CD8-positive, alpha-beta memory T cell (primary cell): ENCODE results near the gene FCGR2B. TPM values are rescaled to one million over a fixed set of nuclear protein-coding genes. Genes with fewer than 3 reads are reported as not detected.
A peak's percentile ranks its signal among the peaks of the same experiment; 100 is the strongest.
"Not testable (repeated sequence)": the region's sequence is repeated elsewhere in the genome, so short reads cannot be mapped to it uniquely, and the experiment has no call there.

ENCODE experiments used
- CTCF ChIA-PET: fragments of 350-600 bp; sonication (Branson Sonifier 250); formaldehyde crosslinking; loops from one replicate; lab custom pipeline; 2021; ENCODE audit warnings: antibody characterized with exemption; lab: Charles Lee
- POLR2A ChIA-PET: fragments of 350-600 bp; sonication (Branson Sonifier 250); formaldehyde crosslinking; loops from one replicate; lab custom pipeline; 2021; ENCODE audit warnings: antibody characterized with exemption; lab: Charles Lee
- DNase-seq, 5 donors: peaks; one replicate each; pipeline versions ENCODE4 v3.0.0 to v3.0.0-alpha.2; 2020 to 2022; ENCODE audit warnings: mixed read lengths in 1 of 5
- H3K27ac ChIP-seq: one replicate; pipeline ENCODE4 v1.7.0; 2013; ENCODE audit warnings: low read depth, mild to moderate bottlenecking, low read length, moderate library complexity
- H3K27me3 ChIP-seq: 2 replicates; pipeline ENCODE4 v1.7.0; 2013; ENCODE audit warnings: low read length, mild to moderate bottlenecking; ENCODE audit not compliant: insufficient read depth, poor library complexity, severe bottlenecking
- H3K36me3 ChIP-seq: 2 replicates; pipeline ENCODE4 v1.7.0; 2013; ENCODE audit warnings: mild to moderate bottlenecking, low read length, moderate library complexity; ENCODE audit not compliant: insufficient read depth
- H3K4me1 ChIP-seq: 2 replicates; pipeline ENCODE4 v1.7.0; 2013; ENCODE audit warnings: mild to moderate bottlenecking, low read length, moderate library complexity; ENCODE audit not compliant: insufficient read depth
- H3K4me3 ChIP-seq: 2 replicates; pipeline ENCODE4 v1.7.0; 2013; ENCODE audit warnings: mild to moderate bottlenecking, low read length
- H3K9me3 ChIP-seq: 2 replicates; pipeline ENCODE4 v1.7.0; 2013; ENCODE audit warnings: mild to moderate bottlenecking, low read length
- H3K27ac Mint-ChIP-seq, 8 donors: one replicate each; pipeline ENCODE4 v1.8.0; 2020 to 2021; ENCODE audit warnings: mixed read lengths in 8 of 8, mild to moderate bottlenecking in 6 of 8, inconsistent platforms in 3 of 8, moderate library complexity in 3 of 8
- H3K27me3 Mint-ChIP-seq, 2 donors: one replicate each; pipeline ENCODE4 v1.8.0; 2020 to 2021; ENCODE audit warnings: mixed read lengths in 2 of 2, mild to moderate bottlenecking in 1 of 2, moderate library complexity in 1 of 2
- H3K36me3 Mint-ChIP-seq, 3 donors: one replicate each; pipeline ENCODE4 v1.8.0; 2020 to 2021; ENCODE audit warnings: mixed read lengths in 3 of 3, inconsistent platforms in 1 of 3, mild to moderate bottlenecking in 1 of 3
- H3K4me1 Mint-ChIP-seq, 3 donors: one replicate each; pipeline ENCODE4 v1.8.0; 2020 to 2021; ENCODE audit warnings: mixed read lengths in 3 of 3, inconsistent platforms in 1 of 3, mild to moderate bottlenecking in 1 of 3
- H3K4me3 Mint-ChIP-seq, 7 donors: one replicate each; pipeline ENCODE4 v1.8.0; 2020 to 2021; ENCODE audit warnings: mixed read lengths in 7 of 7, mild to moderate bottlenecking in 6 of 7, moderate library complexity in 4 of 7, inconsistent platforms in 2 of 7
- H3K9me3 Mint-ChIP-seq, 5 donors: one replicate each; pipeline ENCODE4 v1.8.0; 2020 to 2022; ENCODE audit warnings: mixed read lengths in 5 of 5, mild to moderate bottlenecking in 3 of 5, moderate library complexity in 2 of 5, inconsistent platforms in 1 of 5
- polyA plus RNA-seq: library from polyadenylated mRNA; unstranded; fragments of 300-500 nt; fragmentation: Illumina TruSeq; gene quantifications from one replicate; pipeline ENCODE4 v1.2.3, GENCODE V29; 2021
- total RNA-seq, 2 experiments: library from RNA; stranded (reverse); gene quantifications; one replicate each; pipeline ENCODE4 v1.2.3, GENCODE V29; 2021

FCGR2B gene
- total RNA-seq: under 1 TPM; 0.07 to 0.33 TPM
- polyA plus RNA-seq: 0.38 TPM

- H3K4me3 ChIP-seq, H3K4me3 Mint-ChIP-seq, H3K4me1 ChIP-seq, H3K27ac ChIP-seq, H3K36me3 ChIP-seq, DNase-seq, H3K36me3 Mint-ChIP-seq, H3K27me3 Mint-ChIP-seq, H3K9me3 Mint-ChIP-seq, H3K4me1 Mint-ChIP-seq, CTCF ChIA-PET, POLR2A ChIA-PET, H3K27ac Mint-ChIP-seq, H3K9me3 ChIP-seq, H3K27me3 ChIP-seq: not testable (repeated sequence)
Observed at GRCh38 chr1:161662684-161663339, at the start of gene FCGR2B. FCGR2B (plus strand) TSS chr1:161663143; CDS start chr1:161663242, 99 bp downstream.

- Mint-ChIP-seq H3K36me3 (peaks cover 0 to 10% (median 0%) of the 10 kb centered on the region in 3 donors), H3K4me1 (peaks cover 29 to 32% (median 31%) of the 10 kb centered on the region in 3 donors)
- CTCF ChIA-PET, H3K36me3 ChIP-seq, H3K27ac ChIP-seq, H3K27me3 ChIP-seq, H3K27me3 Mint-ChIP-seq, H3K4me3 ChIP-seq, H3K4me3 Mint-ChIP-seq, POLR2A ChIA-PET, H3K9me3 Mint-ChIP-seq, DNase-seq, H3K9me3 ChIP-seq, H3K27ac Mint-ChIP-seq, H3K4me1 ChIP-seq: not testable (repeated sequence)
Observed at GRCh38 chr1:161616417-161616816, 46.5 kb upstream of the FCGR2B start.

- H3K27me3 Mint-ChIP-seq, H3K4me3 ChIP-seq, H3K27me3 ChIP-seq, H3K4me3 Mint-ChIP-seq, DNase-seq, H3K4me1 ChIP-seq, H3K27ac Mint-ChIP-seq, H3K27ac ChIP-seq, H3K9me3 Mint-ChIP-seq, H3K9me3 ChIP-seq, H3K36me3 Mint-ChIP-seq, H3K36me3 ChIP-seq, CTCF ChIA-PET, POLR2A ChIA-PET: not testable (repeated sequence)
- peaks cover 27 to 31% (median 30%) of the 10 kb centered on the region in 3 donors for H3K4me1 Mint-ChIP-seq
Observed at GRCh38 chr1:161618517-161618916, 44.4 kb upstream of the FCGR2B start.

GRCh38 chr1:161620399-161620798, 42.5 kb upstream of the FCGR2B start:
- Mint-ChIP-seq H3K27ac (peak overlapping the region in 5 of 8 donors; percentile 21 to 99 (median 92)), H3K4me3 (peak overlapping the region in 6 of 7 donors; percentile 28 to 99 (median 76)), H3K4me1 (peaks cover 42 to 49% (median 48%) of the 10 kb centered on the region in 3 donors)
- POLR2A ChIA-PET: interaction anchor here (1.1 kb wide), 1 partner anchor 106 kb away, joined by 6 read pairs; no protein-coding TSS in a partner anchor
- H3K36me3 Mint-ChIP-seq, H3K36me3 ChIP-seq, CTCF ChIA-PET, H3K27me3 ChIP-seq, DNase-seq, H3K27me3 Mint-ChIP-seq, H3K9me3 Mint-ChIP-seq, H3K9me3 ChIP-seq, H3K4me3 ChIP-seq: not testable (repeated sequence)
- peak overlapping the region; percentile 89 for H3K27ac ChIP-seq
- H3K4me1 ChIP-seq: peaks cover 16% of the 10 kb centered on the region

GRCh38 chr1:161621181-161622000, 41.6 kb upstream of the FCGR2B start:
- POLR2A ChIA-PET: interaction anchor here (1.1 kb wide), 1 partner anchor 105 kb away, joined by 6 read pairs; no protein-coding TSS in a partner anchor
- H3K9me3 ChIP-seq, H3K27me3 Mint-ChIP-seq, H3K27me3 ChIP-seq, H3K36me3 Mint-ChIP-seq, H3K9me3 Mint-ChIP-seq, H3K36me3 ChIP-seq: not testable (repeated sequence)
- H3K4me3 Mint-ChIP-seq: peak overlapping the region; percentile 92 to 99 (median 96)
- peak; percentile 64 to 88 (median 78) for DNase-seq
- peak overlapping the region; percentile 89 for H3K27ac ChIP-seq
- H3K27ac Mint-ChIP-seq: peak overlapping the region; percentile 92 to 100 (median 96)
- H3K4me1 Mint-ChIP-seq: peaks cover 47 to 54% (median 54%) of the 10 kb centered on the region in 3 donors
- CTCF ChIA-PET: interaction anchor here (1.7 kb wide), 1 partner anchor 120 kb away, joined by 4 read pairs; no protein-coding TSS in a partner anchor
- H3K4me1 ChIP-seq: peaks cover 16% of the 10 kb centered on the region
- H3K4me3 ChIP-seq: peak overlapping the region; percentile 66

GRCh38 chr1:161622054-161622453, 40.9 kb upstream of the FCGR2B start:
- H3K27me3 Mint-ChIP-seq, POLR2A ChIA-PET, H3K27me3 ChIP-seq, H3K36me3 Mint-ChIP-seq, H3K9me3 ChIP-seq, H3K9me3 Mint-ChIP-seq, H3K36me3 ChIP-seq: not testable (repeated sequence)
- Histone ChIP-seq H3K27ac (peak overlapping the region; percentile 89), H3K4me1 (peaks cover 16% of the 10 kb centered on the region), H3K4me3 (peak overlapping the region; percentile 66)
- Mint-ChIP-seq H3K27ac (peak overlapping the region; percentile 92 to 100 (median 96)), H3K4me3 (peak overlapping the region; percentile 92 to 99 (median 96)), H3K4me1 (peaks cover 54 to 61% (median 61%) of the 10 kb centered on the region in 3 donors)
- CTCF ChIA-PET: interaction anchor here (1.7 kb wide), 1 partner anchor 119 kb away, joined by 4 read pairs; no protein-coding TSS in a partner anchor
- peak in 1 of 5 donors; percentile 45 for DNase-seq

- Mint-ChIP-seq H3K4me1 (peaks cover 62 to 71% (median 67%) of the 10 kb centered on the region in 3 donors), H3K4me3 (peak overlapping the region; percentile 68 to 84 (median 76)), H3K27ac (peak overlapping the region; percentile 80 to 99 (median 93))
- DNase-seq: peak in 2 of 5 donors; percentile 25 to 36
- H3K4me1 ChIP-seq: peaks cover 16% of the 10 kb centered on the region
- H3K36me3 ChIP-seq, H3K9me3 Mint-ChIP-seq, H3K27me3 Mint-ChIP-seq, H3K27me3 ChIP-seq, POLR2A ChIA-PET, H3K36me3 Mint-ChIP-seq, H3K9me3 ChIP-seq: not testable (repeated sequence)
- H3K4me3 ChIP-seq: peak overlapping the region; percentile 22
- H3K27ac ChIP-seq: peak overlapping the region; percentile 89
- CTCF ChIA-PET: interaction anchor here (1.0 to 1.7 kb wide), 2 partner anchors 103 to 118 kb away, joined by 4 read pairs; no protein-coding TSS in a partner anchor
Observed at GRCh38 chr1:161623401-161624051, 39.4 kb upstream of the FCGR2B start.
